CD14-positive monocyte (primary cell): Measurements from ENCODE around the gene RALGAPA1. TPM values are rescaled to one million over a fixed set of nuclear protein-coding genes. Genes with fewer than 3 reads are reported as not detected.

Source experiments
- DNase-seq, 3 donors: peaks; one replicate each; pipeline ENCODE4 v3.0.0-alpha.2; 2011 to 2022
- H2AFZ ChIP-seq: 2 replicates; pipeline ENCODE4 v1.6.0; 2012; ENCODE audit warnings: mild to moderate bottlenecking, low read depth, low read length, inconsistent platforms; ENCODE audit not compliant: insufficient read depth, poor library complexity, severe bottlenecking
- H3K27ac ChIP-seq, 2 donors: 1 replicate in 1 of 2; 2 replicates in 1 of 2; pipeline ENCODE4 v1.5.1; 2012 to 2013; ENCODE audit warnings: low read length in 2 of 2, control low read depth in 1 of 2, inconsistent platforms in 1 of 2, low read depth in 1 of 2, mild to moderate bottlenecking in 1 of 2
- H3K27me3 ChIP-seq, 2 donors: one replicate each; pipeline versions ENCODE4 v1.6.0 to v1.6.1; 2011 to 2013; ENCODE audit warnings: low read length in 2 of 2; ENCODE audit not compliant: control insufficient read depth in 2 of 2, insufficient read depth in 2 of 2
- H3K36me3 ChIP-seq, 2 donors: replicated peaks in 1 of 2; 1 replicate in 1 of 2; 2 replicates in 1 of 2; pipeline versions ENCODE4 v1.5.1 to v1.6.1; 2012 to 2013; ENCODE audit warnings: low read length in 2 of 2, control low read depth in 1 of 2, inconsistent platforms in 1 of 2, mild to moderate bottlenecking in 1 of 2; ENCODE audit not compliant: insufficient read depth in 2 of 2, control insufficient read depth in 1 of 2
- H3K4me1 ChIP-seq, 2 donors: 1 replicate in 1 of 2; 2 replicates in 1 of 2; pipeline versions ENCODE4 v1.5.1 to v1.6.1; 2012 to 2013; ENCODE audit warnings: low read length in 2 of 2, control low read depth in 1 of 2, inconsistent platforms in 1 of 2, mild to moderate bottlenecking in 1 of 2, moderate library complexity in 1 of 2; ENCODE audit not compliant: insufficient read depth in 2 of 2, control insufficient read depth in 1 of 2
- H3K4me2 ChIP-seq: replicated peaks from 2 replicates; pipeline ENCODE3; 2012; ENCODE audit warnings: low read length, moderate library complexity, mild to moderate bottlenecking; ENCODE audit not compliant: poor library complexity, severe bottlenecking; ENCODE audit errors: extremely low read depth
- H3K4me3 ChIP-seq, 3 experiments: fragments of 200-600 bp in 1 of 3; sonication (generic) in 1 of 3; replicated peaks in 1 of 3; 1 replicate in 2 of 3; 2 replicates in 1 of 3; pipeline ENCODE4 v1.5.1; 2011 to 2013; ENCODE audit warnings: low read length in 3 of 3, mild to moderate bottlenecking in 3 of 3, control low read depth in 2 of 3, low read depth in 2 of 3, inconsistent platforms in 1 of 3, moderate library complexity in 1 of 3
- H3K79me2 ChIP-seq: 2 replicates; pipeline ENCODE4 v1.6.0; 2012; ENCODE audit warnings: mild to moderate bottlenecking, control low read depth, inconsistent platforms, low read length, moderate library complexity; ENCODE audit not compliant: insufficient read depth
- H3K9ac ChIP-seq: 2 replicates; pipeline ENCODE4 v1.6.0; 2017; ENCODE audit warnings: low read length, mild to moderate bottlenecking; ENCODE audit not compliant: insufficient read depth, poor library complexity, severe bottlenecking
- H3K9me3 ChIP-seq, 2 donors: replicated peaks in 1 of 2; 1 replicate in 1 of 2; 2 replicates in 1 of 2; pipeline versions ENCODE4 v1.5.1 to v1.6.1; 2012 to 2013; ENCODE audit warnings: low read length in 2 of 2, control low read depth in 1 of 2; ENCODE audit not compliant: control insufficient read depth in 1 of 2, insufficient read depth in 1 of 2
- H4K20me1 ChIP-seq: 2 replicates; pipeline ENCODE4 v1.6.0; 2012; ENCODE audit warnings: mild to moderate bottlenecking, low read length, control low read depth, moderate library complexity; ENCODE audit not compliant: insufficient read depth
- H3K27ac Mint-ChIP-seq, 7 donors: one replicate each; pipeline ENCODE4 v1.8.0; 2020; ENCODE audit warnings: mild to moderate bottlenecking in 7 of 7, mixed read lengths in 7 of 7, moderate library complexity in 6 of 7, inconsistent platforms in 2 of 7
- H3K27me3 Mint-ChIP-seq, 3 donors: one replicate each; pipeline ENCODE4 v1.8.0; 2021 to 2022; ENCODE audit warnings: low read depth in 3 of 3, mild to moderate bottlenecking in 3 of 3, mixed read lengths in 3 of 3, moderate library complexity in 3 of 3, inconsistent platforms in 1 of 3
- H3K36me3 Mint-ChIP-seq, 2 donors: one replicate each; pipeline ENCODE4 v1.8.0; 2020; ENCODE audit warnings: mixed read lengths in 2 of 2, inconsistent platforms in 1 of 2, mild to moderate bottlenecking in 1 of 2
- H3K4me1 Mint-ChIP-seq: one replicate; pipeline ENCODE4 v1.8.0; 2020; ENCODE audit warnings: mild to moderate bottlenecking, mixed read lengths
- H3K4me3 Mint-ChIP-seq, 2 donors: one replicate each; pipeline ENCODE4 v1.8.0; 2020; ENCODE audit warnings: mild to moderate bottlenecking in 2 of 2, mixed read lengths in 2 of 2, moderate library complexity in 1 of 2
- H3K9me3 Mint-ChIP-seq, 7 donors: one replicate each; pipeline ENCODE4 v1.8.0; 2020 to 2022; ENCODE audit warnings: mixed read lengths in 7 of 7, mild to moderate bottlenecking in 6 of 7, moderate library complexity in 6 of 7, inconsistent platforms in 2 of 7
- WGBS: methylation state at CpG from one replicate; pipeline ENCODE4 v1.1.5; 2013; ENCODE audit warnings: missing lambda C conversion rate; ENCODE audit not compliant: insufficient coverage; 5-methylcytosine and 5-hydroxymethylcytosine counted together
- intact Hi-C, 2 donors: fragments of 100-400 bp; cut with micrococcal nuclease; formaldehyde crosslinking; loops; one replicate each; pipeline versions ENCODE4 v1.15.0 to v1.15.1; 2023
- polyA plus RNA-seq, 3 donors: library from polyadenylated mRNA; depleted of rRNA in 1 of 3; unstranded in 2 of 3; stranded (reverse) in 1 of 3; fragments of 300-500 nt in 2 of 3; fragments of >200 nt in 1 of 3; fragmentation: Illumina TruSeq in 2 of 3; gene quantifications; 1 replicate in 2 of 3; 2 replicates in 1 of 3; pipeline ENCODE4 v1.2.3, GENCODE V29; 2012 to 2021
- TF ChIP-seq, protein P1 (sequence below): fragments of 200-600 bp; IDR thresholded peaks from one replicate; pipeline ENCODE4 v1.8.0; 2022; ENCODE audit warnings: antibody characterized with exemption, mild to moderate bottlenecking

The RALGAPA1 gene
- polyA plus RNA-seq, 3 donors, result 3.2 to 7.4 (median 4.1) TPM

DNA sequence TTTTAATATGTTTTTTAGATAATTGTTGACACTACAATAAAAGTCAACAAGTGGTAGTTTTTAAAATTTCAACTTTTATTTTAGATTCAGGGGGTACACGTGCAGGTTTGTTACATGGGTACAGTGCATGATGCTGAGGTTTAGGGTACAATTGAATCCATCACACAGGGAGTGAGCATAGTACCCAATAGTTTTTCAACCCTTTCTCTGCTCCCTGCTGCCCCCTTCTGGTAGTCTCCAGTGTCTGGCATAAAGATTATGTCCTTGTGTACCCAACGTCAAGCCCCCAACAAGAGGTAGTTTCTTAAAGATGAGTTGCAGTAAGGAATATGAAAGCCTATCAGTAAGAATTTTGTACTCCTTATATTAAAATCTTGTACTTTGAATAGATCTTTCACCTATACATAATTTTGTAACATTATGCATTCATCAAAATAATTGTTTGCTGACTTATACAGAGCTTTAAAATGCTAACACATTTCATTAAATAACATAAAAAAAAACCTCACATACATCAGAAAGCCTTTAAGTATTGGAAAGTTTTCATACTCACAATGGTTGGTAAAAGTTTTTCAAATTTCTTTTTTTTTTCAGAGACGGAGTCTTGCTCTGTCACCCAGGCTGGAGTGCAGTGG is 5.4 kb upstream of the RALGAPA1 start:
- Histone ChIP-seq H3K79me2 (no peaks in the 10 kb centered on the region), H2AFZ (no peak overlapping the region), H3K4me1 (no peaks in the 10 kb centered on the region), H3K9ac (no peak overlapping the region), H3K27ac (no peak overlapping the region), H3K9me3 (no peaks in the 10 kb centered on the region), H3K36me3 (no peaks in the 10 kb centered on the region), H3K27me3 (no peaks in the 10 kb centered on the region), H3K4me2 (no peak overlapping the region), H3K4me3 (no peak overlapping the region), H4K20me1 (no peaks in the 10 kb centered on the region)
- no peak overlapping the region for H3K27ac Mint-ChIP-seq
- intact Hi-C loops, result loop anchor here in 1 of 2 donors (10.0 kb wide), 1 partner anchor 690 kb away; the partner anchor contains the start of genes PPP2R3C and PRORP
- no CpG with 5 or more reads among the region's 3 CpGs for WGBS
- TF ChIP-seq, protein P1, sequence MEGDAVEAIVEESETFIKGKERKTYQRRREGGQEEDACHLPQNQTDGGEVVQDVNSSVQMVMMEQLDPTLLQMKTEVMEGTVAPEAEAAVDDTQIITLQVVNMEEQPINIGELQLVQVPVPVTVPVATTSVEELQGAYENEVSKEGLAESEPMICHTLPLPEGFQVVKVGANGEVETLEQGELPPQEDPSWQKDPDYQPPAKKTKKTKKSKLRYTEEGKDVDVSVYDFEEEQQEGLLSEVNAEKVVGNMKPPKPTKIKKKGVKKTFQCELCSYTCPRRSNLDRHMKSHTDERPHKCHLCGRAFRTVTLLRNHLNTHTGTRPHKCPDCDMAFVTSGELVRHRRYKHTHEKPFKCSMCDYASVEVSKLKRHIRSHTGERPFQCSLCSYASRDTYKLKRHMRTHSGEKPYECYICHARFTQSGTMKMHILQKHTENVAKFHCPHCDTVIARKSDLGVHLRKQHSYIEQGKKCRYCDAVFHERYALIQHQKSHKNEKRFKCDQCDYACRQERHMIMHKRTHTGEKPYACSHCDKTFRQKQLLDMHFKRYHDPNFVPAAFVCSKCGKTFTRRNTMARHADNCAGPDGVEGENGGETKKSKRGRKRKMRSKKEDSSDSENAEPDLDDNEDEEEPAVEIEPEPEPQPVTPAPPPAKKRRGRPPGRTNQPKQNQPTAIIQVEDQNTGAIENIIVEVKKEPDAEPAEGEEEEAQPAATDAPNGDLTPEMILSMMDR, result peak; percentile 83
- peaks cover 2 to 5% (median 4%) of the 10 kb centered on the region in 3 donors for H3K27me3 Mint-ChIP-seq
- DNase-seq, result peak; percentile 46 to 67 (median 59)
- no peak overlapping the region for H3K4me3 Mint-ChIP-seq
- no peaks in the 10 kb centered on the region for H3K4me1 Mint-ChIP-seq
- H3K9me3 Mint-ChIP-seq, result peaks cover 0 to 2% (median 0%) of the 10 kb centered on the region in 7 donors
- no peaks in the 10 kb centered on the region for H3K36me3 Mint-ChIP-seq

DNA sequence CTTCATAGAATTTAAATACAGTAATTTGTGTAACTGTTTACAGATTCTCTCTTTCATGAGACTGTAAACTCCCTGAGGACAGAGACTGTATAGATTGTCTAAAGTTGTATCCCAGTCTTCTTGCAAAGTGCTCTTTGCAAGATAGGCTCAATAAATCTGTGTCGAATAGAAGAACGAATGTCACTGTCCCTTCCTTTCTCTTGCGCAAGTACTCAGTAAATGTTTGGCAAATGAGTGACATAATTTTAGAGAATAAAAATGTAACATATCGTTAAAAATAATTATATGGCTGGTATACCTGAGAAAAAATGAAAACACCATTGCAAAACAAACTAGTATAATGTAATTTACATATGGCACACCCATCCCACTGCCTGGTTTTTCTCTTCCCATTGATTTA is 1.9 kb upstream of the RALGAPA1 start:
- no peak overlapping the region for H2AFZ ChIP-seq
- H3K9me3 ChIP-seq, result no peaks in the 10 kb centered on the region
- peaks cover 9% of the 10 kb centered on the region for H3K79me2 ChIP-seq
- H3K9ac ChIP-seq, result no peak overlapping the region
- peaks cover 0 to 5% (median 4%) of the 10 kb centered on the region in 3 donors for H3K27me3 Mint-ChIP-seq
- no peaks in the 10 kb centered on the region for H3K36me3 ChIP-seq
- 80% methylated on average over 1 of the region's 4 CpGs for WGBS
- intact Hi-C loops, result loop anchor here in 1 of 2 donors (10.0 kb wide), 1 partner anchor 686 kb away; the partner anchor contains the start of genes PPP2R3C and PRORP
- H3K4me2 ChIP-seq, result no peak overlapping the region
- H3K9me3 Mint-ChIP-seq, result peaks cover 0 to 5% (median 0%) of the 10 kb centered on the region in 7 donors
- no peaks in the 10 kb centered on the region for H3K36me3 Mint-ChIP-seq
- H3K27ac ChIP-seq, result no peak overlapping the region
- no peak overlapping the region for H3K4me3 Mint-ChIP-seq
- peaks cover 22% of the 10 kb centered on the region for H3K4me1 Mint-ChIP-seq
- H3K27ac Mint-ChIP-seq, result no peak overlapping the region
- DNase-seq, result no peak
- peaks cover 9 to 16% of the 10 kb centered on the region in 2 donors for H3K4me1 ChIP-seq
- no peak overlapping the region for H3K4me3 ChIP-seq
- TF ChIP-seq, protein P1, result no peak
- no peaks in the 10 kb centered on the region for H3K27me3 ChIP-seq
- H4K20me1 ChIP-seq, result no peaks in the 10 kb centered on the region
